Measurements from ENCODE around the gene TCF7L2.

Gene TCF7L2

DNA sequence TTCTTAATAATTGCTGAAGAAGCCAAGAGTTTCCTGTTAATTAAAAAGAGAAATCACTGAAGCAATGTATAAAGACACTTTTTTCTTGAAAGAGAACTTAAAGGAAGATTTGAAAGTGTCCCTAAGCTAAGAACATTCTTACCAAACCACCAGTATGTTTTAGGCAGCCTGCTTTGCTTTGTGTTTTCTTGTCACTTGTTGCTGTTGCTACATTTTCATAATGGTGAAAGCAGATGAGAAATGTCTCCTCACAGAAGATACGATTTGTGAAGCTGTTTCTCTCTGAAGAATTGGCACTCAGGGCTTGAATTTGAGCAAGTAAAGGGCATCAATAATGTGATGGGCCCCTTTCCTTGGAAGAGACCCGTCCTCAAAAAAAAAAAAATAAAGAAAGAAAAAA is 30.9 kb downstream of the TCF7L2 start:
- no peak overlapping the region for H3K27ac ChIP-seq
- TF ChIP-seq, protein P1, sequence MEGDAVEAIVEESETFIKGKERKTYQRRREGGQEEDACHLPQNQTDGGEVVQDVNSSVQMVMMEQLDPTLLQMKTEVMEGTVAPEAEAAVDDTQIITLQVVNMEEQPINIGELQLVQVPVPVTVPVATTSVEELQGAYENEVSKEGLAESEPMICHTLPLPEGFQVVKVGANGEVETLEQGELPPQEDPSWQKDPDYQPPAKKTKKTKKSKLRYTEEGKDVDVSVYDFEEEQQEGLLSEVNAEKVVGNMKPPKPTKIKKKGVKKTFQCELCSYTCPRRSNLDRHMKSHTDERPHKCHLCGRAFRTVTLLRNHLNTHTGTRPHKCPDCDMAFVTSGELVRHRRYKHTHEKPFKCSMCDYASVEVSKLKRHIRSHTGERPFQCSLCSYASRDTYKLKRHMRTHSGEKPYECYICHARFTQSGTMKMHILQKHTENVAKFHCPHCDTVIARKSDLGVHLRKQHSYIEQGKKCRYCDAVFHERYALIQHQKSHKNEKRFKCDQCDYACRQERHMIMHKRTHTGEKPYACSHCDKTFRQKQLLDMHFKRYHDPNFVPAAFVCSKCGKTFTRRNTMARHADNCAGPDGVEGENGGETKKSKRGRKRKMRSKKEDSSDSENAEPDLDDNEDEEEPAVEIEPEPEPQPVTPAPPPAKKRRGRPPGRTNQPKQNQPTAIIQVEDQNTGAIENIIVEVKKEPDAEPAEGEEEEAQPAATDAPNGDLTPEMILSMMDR (conservative IDR thresholded peaks at IDR 0.05) = no peak
- TF ChIP-seq ZFX (IDR thresholded peaks at IDR 0.05) = no peak

DNA sequence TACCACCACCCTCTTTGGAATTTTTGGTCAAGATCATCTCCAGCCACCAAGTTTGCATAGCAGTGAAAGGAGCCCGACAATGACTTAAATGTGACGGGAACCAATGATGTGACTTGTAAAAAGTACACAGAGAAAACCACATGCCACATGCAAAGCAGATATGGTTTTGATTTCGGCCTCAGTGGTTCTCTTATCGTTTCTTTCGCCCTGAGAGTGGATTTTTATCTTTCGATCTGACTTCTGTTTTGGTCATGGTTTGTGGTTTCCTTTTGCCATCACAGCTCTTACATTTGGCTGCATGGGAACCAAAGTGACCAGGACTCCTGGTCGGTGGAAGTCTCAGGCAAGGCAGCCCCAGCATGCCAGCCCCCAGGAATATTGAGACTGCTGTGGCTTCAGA is 31.5 kb downstream of the TCF7L2 start:
- TF ChIP-seq ZFX (IDR thresholded peaks at IDR 0.05) = no peak
- TF ChIP-seq, protein P1 (conservative IDR thresholded peaks at IDR 0.05) = no peak
- no peak overlapping the region for H3K27ac ChIP-seq

DNA sequence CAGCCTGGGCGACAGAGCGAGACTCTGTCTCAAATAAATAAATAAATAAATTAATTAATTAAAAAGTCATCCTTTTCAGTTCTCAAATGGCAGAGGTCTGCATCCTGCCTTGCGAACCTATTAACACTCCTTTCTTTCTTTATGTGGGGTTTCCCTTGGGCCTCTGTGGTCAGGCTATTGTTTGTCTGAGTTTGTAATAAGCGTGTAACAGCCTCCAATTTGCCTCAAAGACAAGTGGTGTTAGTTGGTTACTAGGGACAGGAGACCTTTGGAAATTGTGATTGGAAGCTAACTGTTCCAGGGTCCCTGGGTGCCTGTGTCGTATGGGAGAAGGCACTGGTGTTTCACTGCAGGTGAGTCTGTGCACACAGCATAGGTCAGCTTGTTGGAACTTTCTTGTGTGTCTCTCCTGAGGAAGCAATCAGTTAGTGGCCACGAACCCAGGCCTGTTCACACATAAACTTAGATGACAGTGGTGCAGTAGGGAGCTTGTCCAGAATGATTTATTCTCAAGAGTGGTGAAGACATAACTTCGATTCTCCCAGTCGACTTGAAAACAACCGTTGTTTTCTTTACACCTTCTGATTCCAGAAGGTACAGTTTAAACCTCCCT is 33.5 kb downstream of the TCF7L2 start:
- no peak overlapping the region for H3K27ac ChIP-seq
- TF ChIP-seq, protein P1 (conservative IDR thresholded peaks at IDR 0.05) = no peak
- TF ChIP-seq ZFX (IDR thresholded peaks at IDR 0.05) = no peak

DNA sequence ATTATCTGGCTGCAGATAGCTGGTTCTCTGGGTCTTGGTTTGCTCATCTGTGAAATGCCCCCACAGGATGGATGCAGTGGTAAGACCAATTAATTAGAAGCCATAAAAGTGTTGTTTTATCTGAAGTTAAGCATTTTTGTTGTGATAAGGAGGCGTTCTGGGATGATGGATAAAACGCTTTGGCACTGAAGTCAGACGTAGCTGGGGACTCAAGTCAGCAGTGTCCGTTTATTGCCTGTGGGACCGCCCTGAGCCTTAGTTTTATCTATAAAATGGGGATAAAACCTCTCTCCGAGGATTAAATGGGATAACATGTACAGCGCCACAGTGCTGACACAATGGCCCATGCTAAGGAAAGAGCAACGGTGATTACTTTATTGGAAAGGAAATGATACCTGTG is 34.7 kb downstream of the TCF7L2 start:
- H3K27ac ChIP-seq = no peak overlapping the region

DNA sequence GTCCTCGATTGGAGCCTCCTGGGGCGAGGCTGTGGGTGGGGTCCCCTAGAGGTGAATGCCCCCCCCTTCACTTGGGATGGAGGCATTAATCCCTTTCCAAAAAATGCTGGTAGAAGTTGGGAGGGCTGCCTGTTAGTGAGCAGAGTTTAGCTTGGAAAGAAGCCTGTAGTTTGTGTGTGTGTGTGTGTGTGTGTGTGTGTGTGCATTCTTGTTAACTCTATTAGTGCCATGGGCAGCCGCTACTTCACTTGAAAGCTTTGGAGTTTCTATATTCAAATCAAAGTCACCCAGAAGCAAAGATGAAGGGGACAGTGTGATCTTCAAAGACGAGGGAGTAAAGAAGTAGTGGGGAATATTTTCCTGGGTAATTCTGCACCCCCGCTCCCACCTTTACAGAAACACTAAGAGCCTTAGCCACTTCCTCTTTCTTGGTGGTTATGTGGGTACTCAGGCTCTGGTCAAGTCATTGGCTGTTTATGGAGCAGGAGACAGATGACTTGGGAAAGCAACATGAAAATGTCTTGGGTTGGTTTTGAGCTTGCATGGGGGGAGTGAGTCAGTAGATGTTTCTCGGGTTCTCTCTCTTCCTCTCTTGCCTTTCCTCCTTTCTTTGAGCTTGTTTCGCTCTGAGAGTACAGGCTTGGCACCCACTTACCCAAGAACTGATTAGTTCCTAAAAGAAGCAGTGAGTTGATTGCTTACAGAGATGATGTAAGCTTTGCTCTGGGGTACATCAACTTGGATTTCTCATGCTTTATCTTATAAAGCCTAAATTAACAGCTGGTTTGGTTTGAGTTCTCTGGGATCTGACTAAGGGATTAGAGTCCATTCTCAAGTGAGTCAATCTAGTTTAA is 35.9 kb downstream of the TCF7L2 start:
- TF ChIP-seq ZFX (IDR thresholded peaks at IDR 0.05) = no peak
- TF ChIP-seq, protein P1 (conservative IDR thresholded peaks at IDR 0.05) = no peak

More for the DNA sequence above, 34.7 kb downstream of the TCF7L2 start:
- TF ChIP-seq ZFX (IDR thresholded peaks at IDR 0.05) = no peak
- TF ChIP-seq, protein P1 (conservative IDR thresholded peaks at IDR 0.05) = no peak

DNA sequence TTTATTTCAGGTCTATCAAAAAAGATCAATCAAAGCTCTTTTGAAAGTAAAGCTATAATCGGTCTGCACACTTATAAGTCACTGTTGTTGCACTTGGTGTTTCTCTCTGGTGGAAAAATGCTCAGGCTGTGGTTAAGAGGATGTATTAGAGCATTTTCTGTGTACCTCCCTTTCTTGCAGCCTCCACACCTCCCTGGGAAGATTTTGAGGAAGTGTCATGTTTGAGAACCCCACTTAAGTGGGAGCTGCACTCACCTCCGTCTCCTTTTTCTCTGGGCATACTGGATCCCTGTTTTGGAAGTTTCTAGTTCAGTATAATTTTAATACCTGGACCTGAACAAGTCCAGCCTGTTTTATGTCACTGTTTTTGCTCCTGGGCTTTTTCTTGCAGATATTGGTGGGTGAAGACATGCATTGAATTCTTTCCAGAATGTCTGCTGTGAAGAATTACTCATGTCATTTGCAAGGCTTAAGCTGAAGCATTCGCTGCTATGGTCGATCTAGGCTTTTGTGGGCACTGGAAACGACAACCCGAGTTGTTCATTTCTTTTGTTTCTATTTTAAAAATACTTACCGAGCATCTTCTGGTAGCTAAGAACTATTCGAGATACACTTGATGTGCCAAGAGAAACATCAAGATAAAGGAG is 36.6 kb downstream of the TCF7L2 start:
- H3K27ac ChIP-seq = no peak overlapping the region
- no peak for TF ChIP-seq ZFX (IDR thresholded peaks at IDR 0.05)
- TF ChIP-seq, protein P1 (conservative IDR thresholded peaks at IDR 0.05) = no peak

More for the DNA sequence above, 35.9 kb downstream of the TCF7L2 start:
- no peak overlapping the region for H3K27ac ChIP-seq
